PC-3 (cell line): Measurements from ENCODE around the gene MACO1. TPM values are rescaled to one million over a fixed set of nuclear protein-coding genes. Genes with fewer than 3 reads are reported as not detected.

Experiments used
- ATAC-seq: fragments of 200-7000 bp; cut with Tn5 transposase; 2 replicates; pipeline ENCODE4 v1.9.1; 2020; ENCODE audit warnings: mild to moderate bottlenecking, moderate library complexity
- BruUV-seq: library from RNA; stranded (reverse); fragments of 400-500 nt; replicated peaks from 2 replicates; lab custom pipeline; 2021; lab: Mats Ljungman, UMichigan
- CTCF ChIA-PET: fragments of 300-600 bp; sonication (Branson Sonifier 250); formaldehyde crosslinking; loops from one replicate; lab custom pipeline; 2022; ENCODE audit warnings: antibody characterized with exemption; lab: Charles Lee
- POLR2A ChIA-PET: fragments of 300-600 bp; sonication (Branson Sonifier 250); formaldehyde crosslinking; loops from one replicate; lab custom pipeline; 2022; ENCODE audit warnings: antibody characterized with exemption; ENCODE audit not compliant: unreplicated experiment; lab: Charles Lee
- DNase-seq: peaks from one replicate; pipeline ENCODE4 v3.0.0-alpha.2; 2015
- H2AFZ ChIP-seq: fragments of 300-600 bp; sonication (generic); 2 replicates; pipeline ENCODE4 v1.6.0; 2016; ENCODE audit warnings: antibody characterized with exemption, low read length
- H3F3A ChIP-seq: fragments of 300-600 bp; sonication (generic); one replicate; pipeline ENCODE4 v1.6.0; 2017; ENCODE audit warnings: antibody characterized with exemption, low read length, control low read depth, mild to moderate bottlenecking; ENCODE audit not compliant: unreplicated experiment
- H3K27ac ChIP-seq: fragments of 300-600 bp; sonication (generic); 2 replicates; pipeline ENCODE4 v1.5.1; 2016; ENCODE audit warnings: mild to moderate bottlenecking, low read length
- H3K27me3 ChIP-seq: fragments of 300-600 bp; sonication (generic); 2 replicates; pipeline ENCODE4 v1.6.1; 2016; ENCODE audit warnings: low read length, mixed read lengths
- H3K36me3 ChIP-seq: fragments of 300-600 bp; sonication (generic); 2 replicates; pipeline ENCODE4 v1.6.1; 2016; ENCODE audit warnings: low read depth, mixed run types, low read length, mixed read lengths
- H3K4me1 ChIP-seq: fragments of 300-600 bp; sonication (generic); 2 replicates; pipeline ENCODE4 v1.5.1; 2016; ENCODE audit warnings: low read length; ENCODE audit not compliant: insufficient read depth
- H3K4me2 ChIP-seq: fragments of 300-600 bp; sonication (generic); 2 replicates; pipeline ENCODE4 v1.6.0; 2016; ENCODE audit warnings: low read length
- H3K4me3 ChIP-seq: fragments of 300-600 bp; sonication (generic); 2 replicates; pipeline ENCODE4 v1.5.1; 2016; ENCODE audit warnings: mild to moderate bottlenecking, low read length, mixed read lengths
- H3K79me2 ChIP-seq: fragments of 300-600 bp; sonication (generic); 2 replicates; pipeline ENCODE4 v1.6.1; 2017; ENCODE audit warnings: low read length, mixed read lengths
- H3K9ac ChIP-seq: fragments of 300-600 bp; sonication (generic); 2 replicates; pipeline ENCODE4 v1.6.0; 2016; ENCODE audit warnings: mild to moderate bottlenecking, low read length
- H3K9me2 ChIP-seq: fragments of 300-600 bp; sonication (generic); replicated peaks from 2 replicates; pipeline ENCODE4 v1.6.1; 2016; ENCODE audit warnings: mixed run types, low read length, mixed read lengths
- H3K9me3 ChIP-seq: fragments of 300-600 bp; sonication (generic); 2 replicates; pipeline ENCODE4 v1.6.1; 2016; ENCODE audit warnings: low read length, mixed read lengths
- H4K20me1 ChIP-seq: fragments of 300-600 bp; sonication (generic); 2 replicates; pipeline ENCODE4 v1.6.1; 2016; ENCODE audit warnings: low read length, mixed read lengths
- CTCF ChIP-seq: fragments of 300-600 bp; sonication (generic); conservative IDR thresholded peaks from 2 replicates; pipeline ENCODE4 v1.5.1; 2017; ENCODE audit warnings: antibody characterized with exemption, low read depth, mild to moderate bottlenecking, low read length
- EZH2 ChIP-seq: fragments of 300-600 bp; sonication (generic); IDR thresholded peaks from one replicate; pipeline ENCODE4 v1.6.1; 2017; ENCODE audit warnings: antibody characterized with exemption, mild to moderate bottlenecking, low read length; ENCODE audit not compliant: unreplicated experiment
- EZH2phosphoT487 ChIP-seq: fragments of 300-600 bp; sonication (generic); IDR thresholded peaks from 2 replicates; pipeline ENCODE4 v1.6.1; 2018; ENCODE audit warnings: mild to moderate bottlenecking, antibody characterized with exemption, low read length, borderline replicate concordance
- intact Hi-C: fragments of 100-400 bp; cut with micrococcal nuclease; formaldehyde crosslinking; loops from 2 replicates; pipeline ENCODE4 v1.9.0; 2023
- total RNA-seq: library from RNA; depleted of rRNA; stranded (reverse); fragments of >200 nt; gene quantifications from 2 replicates; pipeline ENCODE4 v1.2.3, GENCODE V29; 2014

The MACO1 gene
- total RNA-seq, 1 experiment from 2014 or later = 14.0 TPM

GRCh38 chr1:25523542-25523941 is 92.8 kb downstream of the MACO1 start:
- intact Hi-C loops = loop anchor here (5.0 kb wide), 2 partner anchors 121 to 191 kb away; no protein-coding TSS in a partner anchor
- Histone ChIP-seq H3F3A (no peaks in the 10 kb centered on the region), H3K79me2 (no peaks in the 10 kb centered on the region), H3K9ac (no peak overlapping the region), H3K4me3 (no peak overlapping the region), H3K4me2 (no peak overlapping the region), H3K27me3 (no peaks in the 10 kb centered on the region), H3K4me1 (no peaks in the 10 kb centered on the region), H3K9me3 (no peaks in the 10 kb centered on the region), H2AFZ (no peak overlapping the region), H4K20me1 (no peaks in the 10 kb centered on the region), H3K36me3 (no peaks in the 10 kb centered on the region), H3K27ac (no peak overlapping the region), H3K9me2 (no peaks in the 10 kb centered on the region)
- CTCF ChIA-PET = no interaction called here
- POLR2A ChIA-PET = no interaction called here
- peak; percentile 47 for TF ChIP-seq CTCF
- TF ChIP-seq EZH2 = no peak
- peak; percentile 44 for DNase-seq
- BruUV-seq = no TSS peak
- ATAC-seq = peak; percentile 60

GRCh38 chr1:25524568-25525360 is 94.1 kb downstream of the MACO1 start:
- no peak for DNase-seq
- H2AFZ ChIP-seq = no peak overlapping the region
- H4K20me1 ChIP-seq = no peaks in the 10 kb centered on the region
- no peaks in the 10 kb centered on the region for H3K36me3 ChIP-seq
- H3K27ac ChIP-seq = no peak overlapping the region
- no TSS peak for BruUV-seq
- H3K4me2 ChIP-seq = no peak overlapping the region
- H3K4me3 ChIP-seq = no peak overlapping the region
- TF ChIP-seq EZH2 (no peak), EZH2phosphoT487 (no peak), CTCF (no peak)
- H3K9ac ChIP-seq = no peak overlapping the region
- no peaks in the 10 kb centered on the region for H3K4me1 ChIP-seq
- H3K79me2 ChIP-seq = no peaks in the 10 kb centered on the region
- no peaks in the 10 kb centered on the region for H3F3A ChIP-seq
- intact Hi-C loops = loop anchor here (5.0 kb wide), 2 partner anchors 122 to 192 kb away; no protein-coding TSS in a partner anchor
- no peaks in the 10 kb centered on the region for H3K27me3 ChIP-seq
- ChIA-PET POLR2A (no interaction called here), CTCF (no interaction called here)
- ATAC-seq = no peak
- no peaks in the 10 kb centered on the region for H3K9me2 ChIP-seq
- no peaks in the 10 kb centered on the region for H3K9me3 ChIP-seq

- Histone ChIP-seq H3K36me3 (no peaks in the 10 kb centered on the region), H3K4me1 (no peaks in the 10 kb centered on the region), H3K79me2 (no peaks in the 10 kb centered on the region), H3K9me3 (no peaks in the 10 kb centered on the region), H3K9me2 (no peaks in the 10 kb centered on the region), H3K27ac (no peak overlapping the region), H3K4me3 (no peak overlapping the region), H3F3A (no peaks in the 10 kb centered on the region), H4K20me1 (no peaks in the 10 kb centered on the region), H3K27me3 (no peaks in the 10 kb centered on the region), H3K9ac (no peak overlapping the region), H3K4me2 (no peak overlapping the region), H2AFZ (no peak overlapping the region)
- TF ChIP-seq EZH2 = no peak
- TF ChIP-seq EZH2phosphoT487 = no peak
- no peak for TF ChIP-seq CTCF
- DNase-seq = no peak
- BruUV-seq = no TSS peak
- ChIA-PET POLR2A (no interaction called here), CTCF (no interaction called here)
- intact Hi-C loops = no loop called here
- ATAC-seq = no peak
These were observed 94.6 kb downstream of the MACO1 start for GRCh38 chr1:25525361-25525688.
